GM19463 (cell line): ENCODE measurements around the gene ATP13A1.
"Not testable (repeated sequence)": the region's sequence is repeated elsewhere in the genome, so short reads cannot be mapped to it uniquely, and the experiment has no call there.

Experiments used
- ATAC-seq: cut with Tn5 transposase; IDR thresholded peaks from one replicate; pipeline ENCODE4 v1.9.1; 2021; ENCODE audit warnings: mild to moderate bottlenecking, moderate library complexity; ENCODE audit not compliant: unreplicated experiment

The ATP13A1 gene

GRCh38 chr19:19626516-19627472 lies 36.7 kb downstream of the ATP13A1 start:
- no peak for ATAC-seq

GRCh38 chr19:19624032-19624570 lies 39.4 kb downstream of the ATP13A1 start:
- no peak for ATAC-seq

GRCh38 chr19:19623383-19623782 lies 40.1 kb downstream of the ATP13A1 start:
- ATAC-seq: no peak

- ATAC-seq: no peak
Measured at GRCh38 chr19:19619849-19620210, 43.6 kb downstream of the ATP13A1 start.

- ATAC-seq: no peak
Measured at GRCh38 chr19:19619181-19619848, 44.2 kb downstream of the ATP13A1 start.

- ATAC-seq: peak; percentile 99
Measured at GRCh38 chr19:19618219-19619051, 45.0 kb downstream of the ATP13A1 start, which contains the start of gene PBX4. Gene PBX4 (minus strand): TSS chr19:19618687. CDS start chr19:19618629, 58 bp downstream.

GRCh38 chr19:19615086-19615485 lies 48.4 kb downstream of the ATP13A1 start:
- no peak for ATAC-seq

GRCh38 chr19:19613506-19613905 lies 50.0 kb downstream of the ATP13A1 start:
- no peak for ATAC-seq

GRCh38 chr19:19610376-19611202 lies 52.9 kb downstream of the ATP13A1 start:
- ATAC-seq: no peak

GRCh38 chr19:19606686-19607085 lies 56.8 kb downstream of the ATP13A1 start:
- not testable (repeated sequence) for ATAC-seq

- ATAC-seq: peak; percentile 69
Measured at GRCh38 chr19:19606021-19606420, 57.5 kb downstream of the ATP13A1 start.

- ATAC-seq: no peak
Measured at GRCh38 chr19:19602713-19603324, 60.7 kb downstream of the ATP13A1 start.

GRCh38 chr19:19602136-19602712 lies 61.3 kb downstream of the ATP13A1 start:
- ATAC-seq: no peak

GRCh38 chr19:19600793-19601330 lies 62.6 kb downstream of the ATP13A1 start:
- no peak for ATAC-seq

GRCh38 chr19:19598728-19599451 lies 64.6 kb downstream of the ATP13A1 start:
- ATAC-seq: not testable (repeated sequence)

- ATAC-seq: peak; percentile 76
Measured at GRCh38 chr19:19597809-19598306, 65.6 kb downstream of the ATP13A1 start.
